ENCODE measurements around the gene UGGT2. TPM values are rescaled to one million over a fixed set of nuclear protein-coding genes. Genes with fewer than 3 reads are reported as not detected.
"Not testable (repeated sequence)": the region's sequence is repeated elsewhere in the genome, so short reads cannot be mapped to it uniquely, and the experiment has no call there.

Gene UGGT2
- total RNA-seq, 4 donors from 2014 or later: 20.9 to 58.8 (median 40.0) TPM

GRCh38 chr13:95931300-95932025 is 121.7 kb downstream of the UGGT2 start:
- 80% methylated on average over 4 of the region's 44 CpGs; no CpG with 5 or more reads in 1 of the 2 donors for WGBS, 2 donors (ENCODE audit: low coverage in 1 of 2)
- no peaks in the 10 kb centered on the region for H3K27me3 ChIP-seq
- H3K9me3 ChIP-seq: peaks cover 0 to 30% (median 0%) of the 10 kb centered on the region in 3 donors
- no peak overlapping the region for H3K27ac ChIP-seq
- ATAC-seq: no peak
- no peaks in the 10 kb centered on the region for H3K4me1 ChIP-seq
- TF ChIP-seq CTCF (IDR thresholded peaks at IDR 0.05) (no peak), POLR2A (IDR thresholded peaks at IDR 0.05) (no peak), EP300 (IDR thresholded peaks at IDR 0.05) (no peak), POLR2AphosphoS5 (IDR thresholded peaks at IDR 0.05) (no peak)
- H3K36me3 ChIP-seq: peaks cover 0 to 48% of the 10 kb centered on the region in 2 donors
- no peak overlapping the region for H3K4me3 ChIP-seq

GRCh38 chr13:95929430-95929829 is 123.8 kb downstream of the UGGT2 start:
- Histone ChIP-seq H3K4me1 (no peaks in the 10 kb centered on the region), H3K27ac (no peak overlapping the region), H3K36me3 (peaks cover 0 to 28% of the 10 kb centered on the region in 2 donors), H3K4me3 (no peak overlapping the region), H3K9me3 (peaks cover 0 to 16% (median 0%) of the 10 kb centered on the region in 3 donors), H3K27me3 (no peaks in the 10 kb centered on the region)
- TF ChIP-seq POLR2A (IDR thresholded peaks at IDR 0.05) (no peak), EP300 (IDR thresholded peaks at IDR 0.05) (no peak), CTCF (IDR thresholded peaks at IDR 0.05) (no peak), POLR2AphosphoS5 (IDR thresholded peaks at IDR 0.05) (no peak)
- WGBS, 2 donors (ENCODE audit: low coverage in 1 of 2): 100% methylated on average over 3 of the region's 3 CpGs; no CpG with 5 or more reads in 1 of the 2 donors
- ATAC-seq: no peak

GRCh38 chr13:95928367-95928906 is 124.8 kb downstream of the UGGT2 start:
- peaks cover 0 to 16% (median 0%) of the 10 kb centered on the region in 3 donors for H3K9me3 ChIP-seq
- H3K4me1 ChIP-seq, H3K4me3 ChIP-seq, H3K27me3 ChIP-seq, H3K27ac ChIP-seq, ATAC-seq: not testable (repeated sequence)
- peaks cover 0 to 22% of the 10 kb centered on the region in 2 donors for H3K36me3 ChIP-seq
- no CpG with 5 or more reads among the region's 36 CpGs for WGBS, 2 donors (ENCODE audit: low coverage in 1 of 2)

GRCh38 chr13:95926231-95926630 is 127.0 kb downstream of the UGGT2 start:
- no peak for ATAC-seq
- 70 to 74% methylated on average over 3 of the region's 3 CpGs for WGBS, 2 donors (ENCODE audit: low coverage in 1 of 2)
- Histone ChIP-seq H3K36me3 (peaks cover 0 to 19% of the 10 kb centered on the region in 2 donors), H3K27ac (no peak overlapping the region), H3K4me3 (no peak overlapping the region), H3K27me3 (no peaks in the 10 kb centered on the region), H3K4me1 (no peaks in the 10 kb centered on the region), H3K9me3 (peaks cover 0 to 12% (median 0%) of the 10 kb centered on the region in 3 donors)
- TF ChIP-seq POLR2AphosphoS5 (IDR thresholded peaks at IDR 0.05): no peak
- no peak for TF ChIP-seq CTCF (IDR thresholded peaks at IDR 0.05)
- no peak for TF ChIP-seq POLR2A (IDR thresholded peaks at IDR 0.05)
- TF ChIP-seq EP300 (IDR thresholded peaks at IDR 0.05): no peak

GRCh38 chr13:95924389-95924994 is 128.7 kb downstream of the UGGT2 start:
- Histone ChIP-seq H3K9me3 (peaks cover 0 to 10% (median 0%) of the 10 kb centered on the region in 3 donors), H3K27me3 (no peaks in the 10 kb centered on the region), H3K4me3 (no peak overlapping the region), H3K4me1 (no peaks in the 10 kb centered on the region), H3K36me3 (peaks cover 0 to 4% of the 10 kb centered on the region in 2 donors), H3K27ac (no peak overlapping the region)
- ATAC-seq: no peak
- WGBS, 2 donors (ENCODE audit: low coverage in 1 of 2): 79 to 85% methylated on average over 5 of the region's 5 CpGs
- TF ChIP-seq EP300 (IDR thresholded peaks at IDR 0.05) (no peak), CTCF (IDR thresholded peaks at IDR 0.05) (no peak), POLR2A (IDR thresholded peaks at IDR 0.05) (no peak), POLR2AphosphoS5 (IDR thresholded peaks at IDR 0.05) (no peak)
